K562 (cell line): ENCODE measurements around the gene MRPL37. TPM values are rescaled to one million over a fixed set of nuclear protein-coding genes. Genes with fewer than 3 reads are reported as not detected.

Experiments
- ATAC-seq: fragments of 200-7000 bp; cut with Tn5 transposase; 3 replicates; pipeline ENCODE4 v1.9.1; 2020; ENCODE audit warnings: moderate library complexity
- BruUV-seq: library from RNA; stranded (reverse); fragments of 400-500 nt; replicated peaks from 2 replicates; lab custom pipeline; 2021; lab: Mats Ljungman, UMichigan
- CTCF ChIA-PET: fragments of 300-600 bp; formaldehyde crosslinking; extraction: SDS; loops from one replicate; lab custom pipeline; 2021; ENCODE audit warnings: low intra/inter-chr PET ratio; lab: Yijun Ruan, JAX
- POLR2A ChIA-PET: fragments of 300-600, 350-650 bp; sonication (Branson Sonifier 250); formaldehyde crosslinking; extraction: SDS; loops from one replicate; lab custom pipeline; 2021; ENCODE audit warnings: antibody characterized with exemption, inconsistent platforms; lab: Yijun Ruan, JAX
- DNase-seq, 4 experiments: peaks; one replicate each; pipeline versions ENCODE4 v3.0.0 to v3.0.0-alpha.2; 2011 to 2018; ENCODE audit warnings: low spot score in 3 of 4, mixed read lengths in 3 of 4; ENCODE audit errors: extremely low read depth in 1 of 4
- FAIRE-seq: peaks from 2 replicates; lab custom pipeline; 2011; peaks lifted over from hg19 to GRCh38; lab: Jason Lieb, UNC
- H2AFZ ChIP-seq: 2 replicates; pipeline ENCODE4 v1.6.0; 2011; ENCODE audit warnings: low read depth, low read length, control low read depth, inconsistent platforms
- H3K27ac ChIP-seq: fragments of 200-600 bp; 3 replicates; pipeline ENCODE4 v1.8.0; 2011; ENCODE audit warnings: low read depth, mild to moderate bottlenecking, control low read depth, inconsistent platforms, low read length, moderate library complexity, mixed read lengths; ENCODE audit errors: extremely low read depth
- H3K27me3 ChIP-seq, 2 experiments: fragments of 300-600 bp in 1 of 2; 2 replicates in 1 of 2; 3 replicates in 1 of 2; pipeline versions ENCODE4 v1.6.0 to v1.8.0; 2011; ENCODE audit warnings: inconsistent platforms in 2 of 2, low read length in 2 of 2, mild to moderate bottlenecking in 1 of 2, mixed read lengths in 1 of 2, moderate library complexity in 1 of 2; ENCODE audit not compliant: control insufficient read depth in 2 of 2, insufficient read depth in 2 of 2
- H3K36me3 ChIP-seq: fragments of 300-600 bp; 3 replicates; pipeline ENCODE4 v1.8.0; 2011; ENCODE audit warnings: mild to moderate bottlenecking, low read length, inconsistent platforms; ENCODE audit not compliant: control insufficient read depth, insufficient read depth
- H3K4me1 ChIP-seq, 2 experiments: fragments of 200-600 bp in 1 of 2; replicated peaks in 1 of 2; 2 replicates in 1 of 2; 3 replicates in 1 of 2; pipeline versions ENCODE4 v1.5.1 to v1.8.0; 2011; ENCODE audit warnings: inconsistent platforms in 2 of 2, low read length in 2 of 2, mild to moderate bottlenecking in 1 of 2, mixed read lengths in 1 of 2, moderate library complexity in 1 of 2; ENCODE audit not compliant: control insufficient read depth in 2 of 2, insufficient read depth in 2 of 2
- H3K4me2 ChIP-seq: 2 replicates; pipeline ENCODE4 v1.6.1; 2011; ENCODE audit warnings: low read length, control low read depth, inconsistent platforms, mixed read lengths; ENCODE audit not compliant: insufficient read depth
- H3K4me3 ChIP-seq: fragments of 200-600 bp; sonication (generic), shearing (Covaris generic); 2 replicates; pipeline ENCODE4 v1.5.1; 2016; ENCODE audit warnings: control low read depth, inconsistent platforms
- H3K79me2 ChIP-seq: fragments of 200-600 bp; 3 replicates; pipeline ENCODE4 v1.8.0; 2011; ENCODE audit warnings: low read length, inconsistent platforms; ENCODE audit not compliant: control insufficient read depth, insufficient read depth
- H3K9ac ChIP-seq, 2 experiments: 2 replicates each; pipeline versions ENCODE4 v1.6.0 to v1.6.1; 2011; ENCODE audit warnings: low read depth in 2 of 2, low read length in 2 of 2, control low read depth in 1 of 2, inconsistent platforms in 1 of 2, mild to moderate bottlenecking in 1 of 2, mixed read lengths in 1 of 2; ENCODE audit not compliant: insufficient read depth in 1 of 2
- H3K9me1 ChIP-seq: one replicate; pipeline ENCODE4 v1.6.0; 2011; ENCODE audit warnings: inconsistent platforms, mild to moderate bottlenecking, low read length, moderate library complexity; ENCODE audit not compliant: control insufficient read depth, insufficient read depth
- H3K9me3 ChIP-seq: replicated peaks from 2 replicates; pipeline ENCODE4 v1.5.1; 2011; ENCODE audit warnings: low read depth, low read length, inconsistent platforms; ENCODE audit not compliant: control insufficient read depth, insufficient read depth
- H4K20me1 ChIP-seq: replicated peaks from 2 replicates; pipeline ENCODE4 v1.6.1; 2011; ENCODE audit warnings: low read length, inconsistent platforms, mixed read lengths; ENCODE audit not compliant: control insufficient read depth, insufficient read depth
- BACH1 ChIP-seq: fragments of 200-800 bp; sonication (Bioruptor generic); IDR thresholded peaks from 2 replicates; pipeline ENCODE4 v1.6.1; 2016; ENCODE audit warnings: missing genetic modification characterization, missing compliant biosample characterization
- CEBPB ChIP-seq: fragments of 450-650 bp; IDR thresholded peaks from 2 replicates; pipeline ENCODE4 v1.6.1; 2016; ENCODE audit warnings: missing genetic modification characterization, missing compliant biosample characterization
- HNRNPL ChIP-seq: fragments of 200-400 bp; formaldehyde crosslinking; IDR thresholded peaks from 2 replicates; pipeline ENCODE4 v1.6.1; 2017; ENCODE audit warnings: low read depth, mild to moderate bottlenecking, low read length
- JUN ChIP-seq, 2 experiments: sonication (generic) in 1 of 2; formaldehyde crosslinking in 1 of 2; IDR thresholded peaks; 2 replicates each; pipeline versions ENCODE4 v1.6.1 to v1.8.0; 2012 to 2022; ENCODE audit warnings: borderline replicate concordance in 2 of 2, mild to moderate bottlenecking in 2 of 2, improper control_type of control experiment in 1 of 2, low read depth in 1 of 2, low read length in 1 of 2, missing genetic modification reagents in 1 of 2
- MTA1 ChIP-seq: fragments of 450-650 bp; IDR thresholded peaks from 2 replicates; pipeline ENCODE4 v1.6.1; 2017; ENCODE audit warnings: borderline replicate concordance
- POLR3A ChIP-seq: IDR thresholded peaks from 2 replicates; pipeline ENCODE4 v1.6.1; 2011; ENCODE audit warnings: borderline replicate concordance, mild to moderate bottlenecking, moderate library complexity; ENCODE audit not compliant: insufficient read length, insufficient read depth; ENCODE audit errors: extremely low read depth
- ZC3H4 ChIP-seq: sonication (generic); formaldehyde crosslinking; IDR thresholded peaks from 2 replicates; pipeline ENCODE4 v1.9.0; 2021; ENCODE audit warnings: missing genetic modification reagents, borderline replicate concordance
- ZNF23 ChIP-seq: fragments of 250-450 bp; sonication (Bioruptor Pico); IDR thresholded peaks from 2 replicates; pipeline ENCODE4 v1.4.0; 2020; ENCODE audit warnings: mild to moderate bottlenecking
- WGBS: fragments of 100-300 bp; shearing (Covaris generic); methylation state at CpG from one replicate; pipeline ENCODE4 v1.1.6; 2016; ENCODE audit warnings: low coverage, mixed read lengths; ENCODE audit not compliant: insufficient coverage; ENCODE audit errors: missing lambda C conversion rate; 5-methylcytosine and 5-hydroxymethylcytosine counted together
- in situ Hi-C: fragments of 300-500 bp; cut with MboI; formaldehyde crosslinking; loops from 4 replicates; pipeline ENCODE4 v1.15.0; 2018; ENCODE audit warnings: inconsistent platforms, mixed read lengths
- intact Hi-C: fragments of 100-400 bp; cut with micrococcal nuclease; formaldehyde crosslinking; loops from 2 replicates; pipeline ENCODE4 v1.14.2; 2022
- polyA plus RNA-seq, 8 experiments: library from polyadenylated mRNA; depleted of rRNA in 4 of 8; stranded (reverse) in 5 of 8; unstranded in 3 of 8; fragments of >200 nt; fragmentation: Nextera tagmentation in 2 of 8; fragmentation: Illumina TruSeq in 1 of 8; extraction: Ambion mirVana in 2 of 8; extraction: Trizol in 1 of 8; gene quantifications; 2 replicates each; pipeline versions ENCODE4 v1.2.1 to v1.2.3, GENCODE V29; 2011 to 2014; ENCODE audit warnings: inconsistent platforms in 1 of 8, missing spikeins in 1 of 8
- total RNA-seq, 7 experiments: library from RNA; depleted of rRNA in 6 of 7; stranded (reverse); fragments of >200 nt in 6 of 7; fragmentation: Illumina TruSeq in 2 of 7; extraction: Trizol in 2 of 7; gene quantifications; 2 replicates each; pipeline versions ENCODE4 v1.2.1 to v1.2.3, GENCODE V29; 2011 to 2021; ENCODE audit warnings: low replicate concordance in 1 of 7
- TF ChIP-seq, protein P1 (sequence below): fragments of 250-450 bp; sonication (Bioruptor Pico); IDR thresholded peaks from 2 replicates; pipeline ENCODE4 v1.8.0; 2022; ENCODE audit warnings: moderate library complexity, mild to moderate bottlenecking, inconsistent platforms
- TF ChIP-seq, protein P2 (sequence below): fragments of 450-650 bp; conservative IDR thresholded peaks from 2 replicates; pipeline ENCODE4 v1.6.1; 2016; ENCODE audit warnings: missing genetic modification characterization, low read depth, mild to moderate bottlenecking, control low read depth, missing compliant biosample characterization

The MRPL37 gene
- total and polyA plus RNA-seq, 9 of the 15 experiments (the other 6 are each of a cell fraction or from before 2014, with no cell fraction given) = 52.2 to 303 (median 180) TPM

DNA sequence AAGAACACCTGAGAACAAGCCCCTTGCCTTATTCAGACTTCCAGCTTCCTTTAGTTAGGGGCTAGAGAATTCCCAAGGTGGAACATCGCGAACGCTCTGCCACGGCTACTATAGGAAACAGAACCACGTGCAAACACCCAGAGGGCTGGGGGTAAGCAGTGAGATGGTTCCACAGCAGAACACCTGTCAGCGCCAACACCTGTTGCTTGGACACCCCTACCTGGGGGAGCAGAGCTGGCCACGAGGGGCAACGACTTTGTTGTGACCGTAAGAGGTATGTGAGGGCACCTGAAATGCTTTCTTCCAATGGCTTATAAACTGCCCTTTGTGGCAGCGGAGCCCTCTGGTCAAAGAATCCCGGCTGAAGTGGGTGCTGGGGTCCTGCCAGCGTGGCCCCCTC, 50.7 kb downstream of the MRPL37 start:
- CTCF ChIA-PET = no interaction called here
- no peak for ATAC-seq
- Histone ChIP-seq H3K9me1 (no peaks in the 10 kb centered on the region), H3K36me3 (peaks cover 62% of the 10 kb centered on the region; the same call in 2 of the 3 replicates), H3K4me1 (peaks cover 0 to 7% of the 10 kb centered on the region in 2 experiments; a peak in 2 of 5 replicates), H3K9me3 (no peaks in the 10 kb centered on the region), H3K4me3 (no peak overlapping the region), H3K79me2 (no peaks in the 10 kb centered on the region), H4K20me1 (no peaks in the 10 kb centered on the region; the same call in 1 of the 2 replicates), H3K9ac (no peak overlapping the region), H3K27ac (no peak overlapping the region), H3K27me3 (no peaks in the 10 kb centered on the region), H2AFZ (no peak overlapping the region), H3K4me2 (no peak overlapping the region)
- POLR2A ChIA-PET = interaction anchor here (0.6 to 1.9 kb wide), 4 partner anchors 9 to 23 kb away, joined by 3 to 8 read pairs (median 3); no protein-coding TSS in a partner anchor
- FAIRE-seq = no peak
- TF ChIP-seq, protein P1, sequence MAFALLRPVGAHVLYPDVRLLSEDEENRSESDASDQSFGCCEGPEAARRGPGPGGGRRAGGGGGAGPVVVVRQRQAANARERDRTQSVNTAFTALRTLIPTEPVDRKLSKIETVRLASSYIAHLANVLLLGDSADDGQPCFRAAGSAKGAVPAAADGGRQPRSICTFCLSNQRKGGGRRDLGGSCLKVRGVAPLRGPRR (CRISPR knock-in tag) = no peak
- TF ChIP-seq MTA1 = no peak
- in situ Hi-C loops = no loop called here
- no peak for DNase-seq
- BruUV-seq = no TSS peak
- intact Hi-C loops = no loop called here
- WGBS = 92% methylated on average over 12 of the region's 12 CpGs

DNA sequence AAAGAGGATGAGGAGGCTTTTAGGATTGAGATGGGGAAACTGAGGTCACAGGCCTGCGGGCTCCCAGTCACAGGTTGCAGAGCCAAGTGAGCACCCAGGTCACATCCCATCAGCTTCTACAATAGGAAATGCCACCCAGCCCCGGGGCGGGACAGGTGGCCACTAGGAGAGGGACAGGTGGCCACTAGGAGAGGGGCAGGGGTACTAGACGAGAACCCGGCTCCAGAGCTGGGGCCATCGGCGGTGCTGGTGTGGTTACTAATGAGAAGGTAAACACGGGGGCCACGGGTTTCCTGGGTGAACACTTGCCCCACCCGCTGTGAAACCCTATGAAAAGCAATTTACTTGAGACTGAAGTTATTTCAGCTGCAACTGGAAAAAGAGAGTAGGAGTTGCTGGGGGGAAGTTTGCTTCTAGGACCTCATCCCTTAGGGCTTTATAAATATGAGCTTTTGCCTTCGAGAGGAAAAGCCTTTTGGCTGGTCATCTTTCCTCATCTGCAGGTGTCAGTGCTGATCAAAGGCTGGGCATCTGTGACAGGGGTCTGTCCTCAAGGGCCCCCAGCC, 52.5 kb downstream of the MRPL37 start:
- Histone ChIP-seq H4K20me1 (no peaks in the 10 kb centered on the region; the same call in 1 of the 2 replicates), H3K36me3 (peaks cover 50% of the 10 kb centered on the region; the same call in 2 of the 3 replicates), H3K79me2 (no peaks in the 10 kb centered on the region), H3K4me1 (peaks cover 0 to 7% of the 10 kb centered on the region in 2 experiments; a peak in 2 of 5 replicates), H3K27ac (no peak overlapping the region), H3K9me1 (no peaks in the 10 kb centered on the region), H3K27me3 (no peaks in the 10 kb centered on the region), H2AFZ (no peak overlapping the region), H3K4me2 (no peak overlapping the region), H3K9ac (no peak overlapping the region), H3K9me3 (no peaks in the 10 kb centered on the region), H3K4me3 (no peak overlapping the region)
- DNase-seq (no peak), ATAC-seq (no peak), FAIRE-seq (no peak)
- ChIA-PET POLR2A (interaction anchor here (0.6 to 1.9 kb wide), 7 partner anchors 11 to 960 kb away, joined by 3 to 8 read pairs (median 3); no protein-coding TSS in a partner anchor), CTCF (no interaction called here)
- 83% methylated on average over 11 of the region's 11 CpGs for WGBS
- in situ Hi-C loops (no loop called here), intact Hi-C loops (no loop called here)
- no TSS peak for BruUV-seq
- TF ChIP-seq, protein P2, sequence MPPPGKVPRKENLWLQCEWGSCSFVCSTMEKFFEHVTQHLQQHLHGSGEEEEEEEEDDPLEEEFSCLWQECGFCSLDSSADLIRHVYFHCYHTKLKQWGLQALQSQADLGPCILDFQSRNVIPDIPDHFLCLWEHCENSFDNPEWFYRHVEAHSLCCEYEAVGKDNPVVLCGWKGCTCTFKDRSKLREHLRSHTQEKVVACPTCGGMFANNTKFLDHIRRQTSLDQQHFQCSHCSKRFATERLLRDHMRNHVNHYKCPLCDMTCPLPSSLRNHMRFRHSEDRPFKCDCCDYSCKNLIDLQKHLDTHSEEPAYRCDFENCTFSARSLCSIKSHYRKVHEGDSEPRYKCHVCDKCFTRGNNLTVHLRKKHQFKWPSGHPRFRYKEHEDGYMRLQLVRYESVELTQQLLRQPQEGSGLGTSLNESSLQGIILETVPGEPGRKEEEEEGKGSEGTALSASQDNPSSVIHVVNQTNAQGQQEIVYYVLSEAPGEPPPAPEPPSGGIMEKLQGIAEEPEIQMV (tag) = no peak
- TF ChIP-seq ZNF23 = no peak
- TF ChIP-seq BACH1 (tag) = no peak
- TF ChIP-seq HNRNPL = no peak
- no peak for TF ChIP-seq ZC3H4
- no peak for TF ChIP-seq POLR3A
- TF ChIP-seq JUN (IDR thresholded peaks at IDR 0.05; ENCODE audit: borderline replicate concordance, low read depth, low read length) = no peak
- no peak for TF ChIP-seq JUN (CRISPR knock-in tag; IDR thresholded peaks at IDR 0.05; ENCODE audit: borderline replicate concordance)
- TF ChIP-seq CEBPB (tag) = no peak
